Fibroblast of lung (primary cell): ENCODE results near the gene SPATA12. TPM values are rescaled to one million over a fixed set of nuclear protein-coding genes. Genes with fewer than 3 reads are reported as not detected.

Experiments
- DNase-seq, 2 donors: peaks; one replicate each; pipeline versions ENCODE4 v3.0.0 to v3.0.0-alpha.2; 2010; ENCODE audit warnings: low read depth in 2 of 2
- H2AFZ ChIP-seq: 2 replicates; pipeline ENCODE4 v1.5.1; 2012; ENCODE audit warnings: low read length, control low read depth, inconsistent platforms
- H3K27ac ChIP-seq: 2 replicates; pipeline ENCODE4 v1.5.1; 2011; ENCODE audit warnings: low read length, control low read depth; ENCODE audit not compliant: insufficient read depth
- H3K27me3 ChIP-seq: 2 replicates; pipeline ENCODE4 v1.5.1; 2011; ENCODE audit warnings: mild to moderate bottlenecking, low read length; ENCODE audit not compliant: control insufficient read depth, insufficient read depth
- H3K36me3 ChIP-seq: 2 replicates; pipeline ENCODE4 v1.5.1; 2011; ENCODE audit warnings: low read length; ENCODE audit not compliant: control insufficient read depth, insufficient read depth
- H3K4me1 ChIP-seq: 2 replicates; pipeline ENCODE4 v1.5.1; 2011; ENCODE audit warnings: low read length; ENCODE audit not compliant: control insufficient read depth, insufficient read depth; ENCODE audit errors: extremely low read depth
- H3K4me2 ChIP-seq: 2 replicates; pipeline ENCODE4 v1.5.1; 2011; ENCODE audit warnings: low read length, control low read depth; ENCODE audit not compliant: insufficient read depth; ENCODE audit errors: extremely low read depth
- H3K4me3 ChIP-seq, 4 experiments: fragments of 200-600 bp in 1 of 4; sonication (generic) in 1 of 4; replicated peaks in 1 of 4; 2 replicates each; pipeline ENCODE4 v1.5.1; 2011 to 2016; ENCODE audit warnings: low read length in 4 of 4, low read depth in 3 of 4, mild to moderate bottlenecking in 3 of 4, control low read depth in 2 of 4, inconsistent platforms in 1 of 4, mixed read lengths in 1 of 4; ENCODE audit not compliant: insufficient read depth in 1 of 4; ENCODE audit errors: control extremely low read depth in 1 of 4
- H3K79me2 ChIP-seq: 2 replicates; pipeline ENCODE4 v1.5.1; 2012; ENCODE audit warnings: mild to moderate bottlenecking, low read length, inconsistent platforms; ENCODE audit not compliant: control insufficient read depth, insufficient read depth
- H3K9ac ChIP-seq: 2 replicates; pipeline ENCODE4 v1.5.1; 2011; ENCODE audit warnings: mild to moderate bottlenecking, low read length, control low read depth; ENCODE audit not compliant: insufficient read depth
- H3K9me3 ChIP-seq: 2 replicates; pipeline ENCODE4 v1.5.1; 2012; ENCODE audit warnings: low read depth, low read length; ENCODE audit not compliant: control insufficient read depth, insufficient read depth
- H4K20me1 ChIP-seq: 2 replicates; pipeline ENCODE4 v1.5.1; 2011; ENCODE audit warnings: low read length; ENCODE audit not compliant: control insufficient read depth, insufficient read depth; ENCODE audit errors: extremely low read depth
- EZH2 ChIP-seq: IDR thresholded peaks from 2 replicates; pipeline ENCODE4 v1.5.1; 2012; ENCODE audit warnings: low read length, control low read depth, mild to moderate bottlenecking; ENCODE audit errors: missing control alignments
- polyA plus RNA-seq, 2 donors: library from polyadenylated mRNA; depleted of rRNA in 1 of 2; stranded (reverse) in 1 of 2; unstranded in 1 of 2; fragments of >200 nt; gene quantifications; 2 replicates each; pipeline ENCODE4 v1.2.1, GENCODE V29; 2011 to 2012; ENCODE audit warnings: missing spikeins in 1 of 2
- total RNA-seq: library from RNA; depleted of rRNA; stranded (reverse); fragments of >200 nt; gene quantifications from 2 replicates; pipeline ENCODE4 v1.2.1, GENCODE V29; 2014
- TF ChIP-seq, protein P1 (sequence below), 2 donors: IDR thresholded peaks in 1 of 2; conservative IDR thresholded peaks in 1 of 2; 1 replicate in 1 of 2; 2 replicates in 1 of 2; pipeline ENCODE4 v1.5.1; 2011 to 2012; ENCODE audit warnings: low read length in 2 of 2, control low read depth in 1 of 2, inconsistent platforms in 1 of 2, low read depth in 1 of 2, mild to moderate bottlenecking in 1 of 2

The SPATA12 gene
- total and polyA plus RNA-seq, 2 donors (not counting 1 experiment from before 2014, with no cell fraction given) = not detected

DNA sequence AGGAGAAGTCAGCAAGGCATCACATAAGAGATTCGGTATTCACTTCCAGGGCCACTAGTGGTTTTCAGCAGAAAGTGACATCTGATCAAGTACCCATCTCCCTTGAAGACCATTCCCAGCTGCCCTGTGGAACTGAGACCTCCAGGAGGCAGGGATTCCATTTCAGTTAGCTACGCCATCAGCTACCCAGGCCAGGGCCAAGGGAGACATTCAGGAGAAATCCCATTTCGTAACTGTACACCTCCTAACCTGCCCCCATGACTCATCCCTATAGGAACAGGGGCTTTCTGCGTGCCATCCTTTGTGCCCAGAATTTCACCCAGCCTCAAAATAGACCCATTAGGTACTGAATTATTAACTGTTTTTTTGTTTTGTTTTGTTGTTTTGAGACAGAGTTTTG lies 24.7 kb downstream of the SPATA12 start:
- Histone ChIP-seq H2AFZ (no peak overlapping the region), H3K4me2 (no peak overlapping the region), H3K9me3 (no peaks in the 10 kb centered on the region), H3K9ac (no peak overlapping the region), H4K20me1 (no peaks in the 10 kb centered on the region), H3K4me3 (no peak overlapping the region), H3K27me3 (peaks cover 5% of the 10 kb centered on the region), H3K36me3 (no peaks in the 10 kb centered on the region), H3K79me2 (no peaks in the 10 kb centered on the region), H3K4me1 (no peaks in the 10 kb centered on the region), H3K27ac (no peak overlapping the region)
- TF ChIP-seq, protein P1, sequence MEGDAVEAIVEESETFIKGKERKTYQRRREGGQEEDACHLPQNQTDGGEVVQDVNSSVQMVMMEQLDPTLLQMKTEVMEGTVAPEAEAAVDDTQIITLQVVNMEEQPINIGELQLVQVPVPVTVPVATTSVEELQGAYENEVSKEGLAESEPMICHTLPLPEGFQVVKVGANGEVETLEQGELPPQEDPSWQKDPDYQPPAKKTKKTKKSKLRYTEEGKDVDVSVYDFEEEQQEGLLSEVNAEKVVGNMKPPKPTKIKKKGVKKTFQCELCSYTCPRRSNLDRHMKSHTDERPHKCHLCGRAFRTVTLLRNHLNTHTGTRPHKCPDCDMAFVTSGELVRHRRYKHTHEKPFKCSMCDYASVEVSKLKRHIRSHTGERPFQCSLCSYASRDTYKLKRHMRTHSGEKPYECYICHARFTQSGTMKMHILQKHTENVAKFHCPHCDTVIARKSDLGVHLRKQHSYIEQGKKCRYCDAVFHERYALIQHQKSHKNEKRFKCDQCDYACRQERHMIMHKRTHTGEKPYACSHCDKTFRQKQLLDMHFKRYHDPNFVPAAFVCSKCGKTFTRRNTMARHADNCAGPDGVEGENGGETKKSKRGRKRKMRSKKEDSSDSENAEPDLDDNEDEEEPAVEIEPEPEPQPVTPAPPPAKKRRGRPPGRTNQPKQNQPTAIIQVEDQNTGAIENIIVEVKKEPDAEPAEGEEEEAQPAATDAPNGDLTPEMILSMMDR (conservative IDR thresholded peaks at IDR 0.05 in 1 of 2, IDR thresholded peaks at IDR 0.05 in 1 of 2; ENCODE audit: low read depth in 1 of 2, low read length in 2 of 2) = no peak
- no peak for TF ChIP-seq EZH2
- no peak for DNase-seq

DNA sequence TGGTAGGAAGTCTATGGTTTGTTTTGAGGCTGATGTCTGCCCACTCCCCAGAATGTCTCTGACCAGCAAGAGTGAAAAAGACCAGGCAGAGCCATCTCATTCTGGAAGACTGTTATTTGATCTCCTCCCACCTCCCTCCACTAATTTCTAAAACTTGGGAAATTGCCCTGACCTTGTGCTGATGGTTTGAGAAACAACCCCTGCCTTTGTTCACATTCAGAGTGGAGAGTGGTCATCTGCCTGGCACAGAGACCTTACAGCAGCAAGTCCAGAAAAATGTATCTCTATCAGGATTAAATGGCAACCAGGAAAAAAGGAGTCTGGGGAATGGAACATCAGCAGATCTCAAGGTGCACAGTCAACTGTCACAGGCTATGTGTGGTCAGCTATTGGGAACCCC lies 25.7 kb downstream of the SPATA12 start:
- no peak overlapping the region for H3K4me2 ChIP-seq

DNA sequence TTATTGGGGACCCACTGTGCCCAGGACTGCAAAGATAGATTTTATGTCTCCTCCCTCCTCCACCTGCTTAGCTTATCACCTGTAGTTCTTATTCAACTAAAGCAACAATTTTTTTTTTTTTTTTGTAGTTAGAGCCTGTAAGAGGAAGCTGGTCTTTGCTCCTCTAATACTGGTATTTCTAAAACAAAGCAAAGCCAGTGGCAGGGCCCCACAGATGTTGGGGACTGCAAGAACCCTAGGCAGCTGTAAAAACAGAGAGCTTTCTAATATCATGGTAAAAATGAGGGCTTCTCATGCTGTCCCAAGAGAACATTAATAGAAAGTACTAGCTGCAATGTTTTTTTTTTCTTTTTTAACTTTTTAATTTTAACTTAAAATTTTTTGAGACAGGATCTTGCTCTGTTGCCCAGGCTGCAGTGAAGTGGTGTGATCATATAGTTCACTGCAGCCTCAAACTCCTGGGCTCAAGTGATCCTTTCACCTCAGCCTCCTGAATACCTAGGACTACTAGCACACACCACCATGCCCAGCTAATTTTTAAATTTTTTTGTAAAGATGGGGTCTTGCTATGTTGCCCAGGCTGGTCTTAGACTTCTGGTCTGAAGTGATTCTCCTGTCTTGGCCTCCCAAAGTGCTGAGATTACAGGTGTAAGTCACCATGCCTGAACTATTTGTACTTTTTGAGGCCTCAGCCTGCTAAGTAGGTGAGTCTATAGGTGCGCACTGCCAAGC lies 27.1 kb downstream of the SPATA12 start:
- no peaks in the 10 kb centered on the region for H3K27me3 ChIP-seq
- no peak overlapping the region for H3K9ac ChIP-seq
- no peak for TF ChIP-seq EZH2
- TF ChIP-seq, protein P1 (conservative IDR thresholded peaks at IDR 0.05 in 1 of 2, IDR thresholded peaks at IDR 0.05 in 1 of 2; ENCODE audit: low read depth in 1 of 2, low read length in 2 of 2) = no peak

More for the DNA sequence above, 25.7 kb downstream of the SPATA12 start:
- no peaks in the 10 kb centered on the region for H3K79me2 ChIP-seq
- no peak overlapping the region for H3K27ac ChIP-seq
- no peaks in the 10 kb centered on the region for H3K27me3 ChIP-seq
- H3K9me3 ChIP-seq = no peaks in the 10 kb centered on the region
- no peaks in the 10 kb centered on the region for H4K20me1 ChIP-seq
- TF ChIP-seq EZH2 = no peak
- TF ChIP-seq, protein P1 (conservative IDR thresholded peaks at IDR 0.05 in 1 of 2, IDR thresholded peaks at IDR 0.05 in 1 of 2; ENCODE audit: low read depth in 1 of 2, low read length in 2 of 2) = no peak
- no peak overlapping the region for H3K4me3 ChIP-seq
- DNase-seq = no peak
- no peaks in the 10 kb centered on the region for H3K4me1 ChIP-seq
- H2AFZ ChIP-seq = no peak overlapping the region
- H3K9ac ChIP-seq = no peak overlapping the region
- no peaks in the 10 kb centered on the region for H3K36me3 ChIP-seq

More for the DNA sequence above, 27.1 kb downstream of the SPATA12 start:
- H2AFZ ChIP-seq = no peak overlapping the region
- H3K27ac ChIP-seq = no peak overlapping the region
- no peaks in the 10 kb centered on the region for H3K79me2 ChIP-seq
- H4K20me1 ChIP-seq = no peaks in the 10 kb centered on the region
- no peaks in the 10 kb centered on the region for H3K36me3 ChIP-seq
- no peak overlapping the region for H3K4me2 ChIP-seq
- H3K4me3 ChIP-seq = no peak overlapping the region
- H3K9me3 ChIP-seq = no peaks in the 10 kb centered on the region
- H3K4me1 ChIP-seq = no peaks in the 10 kb centered on the region
- DNase-seq = no peak
